A549 (cell line): ENCODE results near the gene SKOR1. TPM values are rescaled to one million over a fixed set of nuclear protein-coding genes. Genes with fewer than 3 reads are reported as not detected.

ENCODE experiments used
- ATAC-seq, 2 experiments: fragments of 200-7000 bp in 1 of 2; fragments of >200 bp in 1 of 2; cut with Nextera tagmentation in 1 of 2; cut with Tn5 transposase in 1 of 2; 3 replicates each; pipeline versions ENCODE4 v1.8.0 to v1.9.1; 2018 to 2020; ENCODE audit warnings: mild to moderate bottlenecking in 1 of 2, moderate library complexity in 1 of 2
- CTCF ChIA-PET: fragments of 300-600 bp; sonication (Branson Sonifier 250); formaldehyde crosslinking; extraction: SDS; loops from one replicate; lab custom pipeline; 2021; ENCODE audit warnings: antibody characterized with exemption, inconsistent platforms; lab: Yijun Ruan, JAX
- POLR2A ChIA-PET: fragments of 350-600 bp; formaldehyde crosslinking; extraction: SDS; loops from one replicate; lab custom pipeline; 2021; ENCODE audit warnings: antibody characterized with exemption, inconsistent platforms; lab: Yijun Ruan, JAX
- DNase-seq, 2 experiments: peaks; one replicate each; pipeline versions ENCODE4 v3.0.0 to v3.0.0-alpha.2; 2011 to 2016; ENCODE audit warnings: low read depth in 1 of 2, low spot score in 1 of 2
- FAIRE-seq: peaks from 2 replicates; lab custom pipeline; 2011; peaks lifted over from hg19 to GRCh38; lab: Jason Lieb, UNC
- H3K27ac ChIP-seq, 2 experiments: fragments of >200 bp; sonication (Bioruptor Twin); formaldehyde crosslinking; 3 replicates each; pipeline ENCODE4 v1.5.1; 2016 to 2017
- H3K4me1 ChIP-seq: fragments of >200 bp; sonication (Bioruptor Twin); formaldehyde crosslinking; 3 replicates; pipeline ENCODE4 v1.6.1; 2016
- H3K4me2 ChIP-seq: fragments of >200 bp; sonication (Bioruptor Twin); formaldehyde crosslinking; 3 replicates; pipeline ENCODE4 v1.6.1; 2016
- H3K4me3 ChIP-seq: fragments of >200 bp; sonication (Bioruptor Twin); formaldehyde crosslinking; 3 replicates; pipeline ENCODE4 v1.5.1; 2016
- H3K9me3 ChIP-seq: fragments of >200 bp; sonication (Bioruptor Twin); formaldehyde crosslinking; 3 replicates; pipeline ENCODE4 v1.6.1; 2016
- BCL3 ChIP-seq: fragments of >200 bp; sonication (Bioruptor Twin); formaldehyde crosslinking; IDR thresholded peaks from 3 replicates; pipeline ENCODE4 v1.6.1; 2016
- BHLHE40 ChIP-seq: IDR thresholded peaks from 2 replicates; pipeline ENCODE4 v1.6.1; 2012; ENCODE audit warnings: low read depth, low read length, inconsistent platforms
- CEBPB ChIP-seq, 2 experiments: fragments of >200 bp in 1 of 2; sonication (Bioruptor Twin) in 1 of 2; formaldehyde crosslinking in 1 of 2; IDR thresholded peaks; 2 replicates each; pipeline ENCODE4 v1.6.1; 2012 to 2016
- GATA3 ChIP-seq: IDR thresholded peaks from 2 replicates; pipeline ENCODE4 v1.6.1; 2012; ENCODE audit warnings: borderline replicate concordance
- HOXB13 ChIP-seq: fragments of 250-450 bp; sonication (Bioruptor Pico); IDR thresholded peaks from 2 replicates; pipeline ENCODE4 v1.5.0; 2020; ENCODE audit warnings: low read depth, mild to moderate bottlenecking, moderate library complexity
- KDM5A ChIP-seq: fragments of 200-600 bp; sonication (generic); IDR thresholded peaks from 2 replicates; pipeline ENCODE4 v1.6.1; 2016; ENCODE audit warnings: antibody characterized with exemption, mild to moderate bottlenecking
- NR3C1 ChIP-seq: fragments of >200 bp; sonication (Bioruptor Twin); formaldehyde crosslinking; IDR thresholded peaks from 3 replicates; pipeline ENCODE4 v1.6.1; 2017
- PHF8 ChIP-seq: fragments of 200-600 bp; sonication (generic); IDR thresholded peaks from 2 replicates; pipeline ENCODE4 v1.6.1; 2016; ENCODE audit warnings: low read depth, mild to moderate bottlenecking, antibody characterized with exemption, moderate library complexity, borderline replicate concordance
- RAD21 ChIP-seq, 2 experiments: fragments of >200 bp in 1 of 2; sonication (Bioruptor Twin) in 1 of 2; formaldehyde crosslinking in 1 of 2; IDR thresholded peaks in 1 of 2; conservative IDR thresholded peaks in 1 of 2; 2 replicates in 1 of 2; 3 replicates in 1 of 2; pipeline ENCODE4 v1.6.1; 2012 to 2018; ENCODE audit warnings: inconsistent platforms in 1 of 2
- RARB ChIP-seq: fragments of 250-450 bp; sonication (Bioruptor Pico); IDR thresholded peaks from 2 replicates; pipeline ENCODE4 v1.8.0; 2021; ENCODE audit warnings: mild to moderate bottlenecking, moderate library complexity
- RFX5 ChIP-seq: fragments of 450-650 bp; IDR thresholded peaks from 2 replicates; pipeline ENCODE4 v1.7.1; 2014; ENCODE audit warnings: antibody characterized with exemption, mild to moderate bottlenecking, moderate library complexity
- WGBS: methylation state at CpG from one replicate; pipeline ENCODE4 v1.1.6; 2017; ENCODE audit errors: missing lambda C conversion rate; 5-methylcytosine and 5-hydroxymethylcytosine counted together
- polyA plus RNA-seq, 4 experiments: library from polyadenylated mRNA; depleted of rRNA in 3 of 4; stranded (reverse); fragments of >200 nt; fragmentation: RNase III in 1 of 4; extraction: RNeasy Plus Mini Kit Qiagen cat#74134 plus additional on column Dnase treatment in 1 of 4; gene quantifications; 2 replicates in 3 of 4; 3 replicates in 1 of 4; pipeline ENCODE4 v1.2.3, GENCODE V29; 2011 to 2017
- TF ChIP-seq, protein P1 (sequence below): fragments of >200 bp; sonication (Bioruptor Twin); formaldehyde crosslinking; IDR thresholded peaks from 3 replicates; pipeline ENCODE4 v1.5.1; 2016
- TF ChIP-seq, protein P2 (sequence below): fragments of 250-450 bp; sonication (Bioruptor Pico); IDR thresholded peaks from 2 replicates; pipeline ENCODE4 v1.5.0; 2021; ENCODE audit warnings: mild to moderate bottlenecking, moderate library complexity, borderline replicate concordance
- TF ChIP-seq, protein P3 (sequence below): fragments of 200-600 bp; sonication (generic); IDR thresholded peaks from 2 replicates; pipeline ENCODE4 v1.6.1; 2016; ENCODE audit warnings: antibody characterized with exemption, mild to moderate bottlenecking, moderate library complexity

The SKOR1 gene
- polyA plus RNA-seq, 2 of the 4 experiments (the other 2 are of a cell fraction): 0.03 to 0.05 TPM

GRCh38 chr15:67794832-67795574 is 30.3 kb upstream of the SKOR1 start:
- H3K27ac ChIP-seq: no peak overlapping the region
- ChIA-PET POLR2A (no interaction called here), CTCF (no interaction called here)
- ATAC-seq (no peak), FAIRE-seq (peak; percentile 39), DNase-seq (no peak)
- 74% methylated on average over 4 of the region's 4 CpGs for WGBS
- no peak overlapping the region for H3K4me3 ChIP-seq
- H3K4me1 ChIP-seq: no peaks in the 10 kb centered on the region
- TF ChIP-seq CEBPB (IDR thresholded peaks at IDR 0.05) (no peak), NR3C1 (no peak), RARB (CRISPR knock-in tag) (no peak), KDM5A (no peak), RFX5 (no peak), BCL3 (no peak), HOXB13 (CRISPR knock-in tag) (no peak), PHF8 (no peak), RAD21 (conservative IDR thresholded peaks at IDR 0.05 in 1 of 2, IDR thresholded peaks at IDR 0.05 in 1 of 2) (no peak), GATA3 (no peak), BHLHE40 (no peak)
- TF ChIP-seq, protein P1, sequence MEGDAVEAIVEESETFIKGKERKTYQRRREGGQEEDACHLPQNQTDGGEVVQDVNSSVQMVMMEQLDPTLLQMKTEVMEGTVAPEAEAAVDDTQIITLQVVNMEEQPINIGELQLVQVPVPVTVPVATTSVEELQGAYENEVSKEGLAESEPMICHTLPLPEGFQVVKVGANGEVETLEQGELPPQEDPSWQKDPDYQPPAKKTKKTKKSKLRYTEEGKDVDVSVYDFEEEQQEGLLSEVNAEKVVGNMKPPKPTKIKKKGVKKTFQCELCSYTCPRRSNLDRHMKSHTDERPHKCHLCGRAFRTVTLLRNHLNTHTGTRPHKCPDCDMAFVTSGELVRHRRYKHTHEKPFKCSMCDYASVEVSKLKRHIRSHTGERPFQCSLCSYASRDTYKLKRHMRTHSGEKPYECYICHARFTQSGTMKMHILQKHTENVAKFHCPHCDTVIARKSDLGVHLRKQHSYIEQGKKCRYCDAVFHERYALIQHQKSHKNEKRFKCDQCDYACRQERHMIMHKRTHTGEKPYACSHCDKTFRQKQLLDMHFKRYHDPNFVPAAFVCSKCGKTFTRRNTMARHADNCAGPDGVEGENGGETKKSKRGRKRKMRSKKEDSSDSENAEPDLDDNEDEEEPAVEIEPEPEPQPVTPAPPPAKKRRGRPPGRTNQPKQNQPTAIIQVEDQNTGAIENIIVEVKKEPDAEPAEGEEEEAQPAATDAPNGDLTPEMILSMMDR: no peak
- TF ChIP-seq, protein P2, sequence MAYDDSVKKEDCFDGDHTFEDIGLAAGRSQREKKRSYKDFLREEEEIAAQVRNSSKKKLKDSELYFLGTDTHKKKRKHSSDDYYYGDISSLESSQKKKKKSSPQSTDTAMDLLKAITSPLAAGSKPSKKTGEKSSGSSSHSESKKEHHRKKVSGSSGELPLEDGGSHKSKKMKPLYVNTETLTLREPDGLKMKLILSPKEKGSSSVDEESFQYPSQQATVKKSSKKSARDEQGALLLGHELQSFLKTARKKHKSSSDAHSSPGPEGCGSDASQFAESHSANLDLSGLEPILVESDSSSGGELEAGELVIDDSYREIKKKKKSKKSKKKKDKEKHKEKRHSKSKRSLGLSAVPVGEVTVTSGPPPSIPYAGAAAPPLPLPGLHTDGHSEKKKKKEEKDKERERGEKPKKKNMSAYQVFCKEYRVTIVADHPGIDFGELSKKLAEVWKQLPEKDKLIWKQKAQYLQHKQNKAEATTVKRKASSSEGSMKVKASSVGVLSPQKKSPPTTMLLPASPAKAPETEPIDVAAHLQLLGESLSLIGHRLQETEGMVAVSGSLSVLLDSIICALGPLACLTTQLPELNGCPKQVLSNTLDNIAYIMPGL (CRISPR knock-in tag): no peak
- TF ChIP-seq, protein P3, sequence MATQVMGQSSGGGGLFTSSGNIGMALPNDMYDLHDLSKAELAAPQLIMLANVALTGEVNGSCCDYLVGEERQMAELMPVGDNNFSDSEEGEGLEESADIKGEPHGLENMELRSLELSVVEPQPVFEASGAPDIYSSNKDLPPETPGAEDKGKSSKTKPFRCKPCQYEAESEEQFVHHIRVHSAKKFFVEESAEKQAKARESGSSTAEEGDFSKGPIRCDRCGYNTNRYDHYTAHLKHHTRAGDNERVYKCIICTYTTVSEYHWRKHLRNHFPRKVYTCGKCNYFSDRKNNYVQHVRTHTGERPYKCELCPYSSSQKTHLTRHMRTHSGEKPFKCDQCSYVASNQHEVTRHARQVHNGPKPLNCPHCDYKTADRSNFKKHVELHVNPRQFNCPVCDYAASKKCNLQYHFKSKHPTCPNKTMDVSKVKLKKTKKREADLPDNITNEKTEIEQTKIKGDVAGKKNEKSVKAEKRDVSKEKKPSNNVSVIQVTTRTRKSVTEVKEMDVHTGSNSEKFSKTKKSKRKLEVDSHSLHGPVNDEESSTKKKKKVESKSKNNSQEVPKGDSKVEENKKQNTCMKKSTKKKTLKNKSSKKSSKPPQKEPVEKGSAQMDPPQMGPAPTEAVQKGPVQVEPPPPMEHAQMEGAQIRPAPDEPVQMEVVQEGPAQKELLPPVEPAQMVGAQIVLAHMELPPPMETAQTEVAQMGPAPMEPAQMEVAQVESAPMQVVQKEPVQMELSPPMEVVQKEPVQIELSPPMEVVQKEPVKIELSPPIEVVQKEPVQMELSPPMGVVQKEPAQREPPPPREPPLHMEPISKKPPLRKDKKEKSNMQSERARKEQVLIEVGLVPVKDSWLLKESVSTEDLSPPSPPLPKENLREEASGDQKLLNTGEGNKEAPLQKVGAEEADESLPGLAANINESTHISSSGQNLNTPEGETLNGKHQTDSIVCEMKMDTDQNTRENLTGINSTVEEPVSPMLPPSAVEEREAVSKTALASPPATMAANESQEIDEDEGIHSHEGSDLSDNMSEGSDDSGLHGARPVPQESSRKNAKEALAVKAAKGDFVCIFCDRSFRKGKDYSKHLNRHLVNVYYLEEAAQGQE: no peak
- H3K9me3 ChIP-seq: peaks cover 17% of the 10 kb centered on the region
- H3K4me2 ChIP-seq: no peak overlapping the region
